ENCODE data around the gene LEFTY1.

DNA sequence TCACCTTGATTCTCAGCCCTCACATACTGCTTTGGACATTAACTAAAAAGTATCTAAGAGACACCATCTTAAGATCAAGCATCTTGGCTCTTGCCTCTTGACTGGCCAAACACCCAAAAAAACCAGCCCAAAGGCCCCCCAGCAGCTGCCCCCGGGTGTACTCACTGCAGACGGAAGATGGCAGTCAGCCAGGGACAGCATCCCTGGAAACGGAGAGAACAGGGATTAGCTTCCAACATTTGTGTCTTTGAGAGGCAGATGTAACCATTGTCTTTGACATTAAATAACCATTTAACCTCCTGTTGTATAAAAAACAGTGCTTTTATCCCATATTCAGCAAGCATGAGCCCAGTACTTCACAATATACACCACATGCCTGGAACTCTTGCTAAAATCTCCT is 18.0 kb downstream of the LEFTY1 start:
- TF ChIP-seq CTCF (IDR thresholded peaks at IDR 0.05; ENCODE audit: extremely low read depth in 1 of 2, insufficient read depth in 1 of 2, low read depth in 1 of 2, low read length in 2 of 2) (no peak), GATA2 (IDR thresholded peaks at IDR 0.05; ENCODE audit: insufficient read depth, insufficient read length, low read depth, low read length) (no peak), JUN (IDR thresholded peaks at IDR 0.05; ENCODE audit: borderline replicate concordance, insufficient read depth, insufficient read length, low read depth) (no peak), POLR2A (IDR thresholded peaks at IDR 0.05; ENCODE audit: low read depth, low read length) (no peak), EZH2 (IDR thresholded peaks at IDR 0.05; ENCODE audit: borderline replicate concordance, low read depth, low read length, severe bottlenecking) (no peak), POLR2AphosphoS5 (IDR thresholded peaks at IDR 0.05; ENCODE audit: insufficient read depth, low read depth, low read length) (no peak), MYC (IDR thresholded peaks at IDR 0.05; ENCODE audit: low read depth, low read length) (no peak), FOS (IDR thresholded peaks at IDR 0.05; ENCODE audit: borderline replicate concordance, insufficient read depth, low read length) (no peak)
- TF ChIP-seq, protein P1, sequence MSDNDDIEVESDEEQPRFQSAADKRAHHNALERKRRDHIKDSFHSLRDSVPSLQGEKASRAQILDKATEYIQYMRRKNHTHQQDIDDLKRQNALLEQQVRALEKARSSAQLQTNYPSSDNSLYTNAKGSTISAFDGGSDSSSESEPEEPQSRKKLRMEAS (IDR thresholded peaks at IDR 0.05; ENCODE audit: insufficient read depth, insufficient read length), result no peak
